GM23248 (cell line): ENCODE measurements around the gene CRTC2. TPM values are rescaled to one million over a fixed set of nuclear protein-coding genes. Genes with fewer than 3 reads are reported as not detected.
"Not testable (repeated sequence)": the region's sequence is repeated elsewhere in the genome, so short reads cannot be mapped to it uniquely, and the experiment has no call there.

ENCODE experiments used
- DNase-seq: peaks from one replicate; pipeline ENCODE4 v3.0.0-alpha.2; 2015
- H2AFZ ChIP-seq: fragments of 200-600 bp; sonication (generic); 2 replicates; pipeline ENCODE4 v1.6.1; 2016; ENCODE audit warnings: antibody characterized with exemption
- H3F3A ChIP-seq: fragments of 200-600 bp; sonication (generic); 2 replicates; pipeline ENCODE4 v1.6.1; 2016; ENCODE audit warnings: mild to moderate bottlenecking, antibody characterized with exemption, mixed run types; ENCODE audit not compliant: insufficient read depth
- H3K27ac ChIP-seq: fragments of 200-600 bp; sonication (generic); 2 replicates; pipeline ENCODE4 v1.5.1; 2016; ENCODE audit warnings: mild to moderate bottlenecking
- H3K27me3 ChIP-seq: fragments of 200-600 bp; sonication (generic); replicated peaks from 2 replicates; pipeline ENCODE4 v1.6.1; 2016; ENCODE audit warnings: mild to moderate bottlenecking; ENCODE audit not compliant: insufficient read depth
- H3K36me3 ChIP-seq: fragments of 200-600 bp; sonication (generic); 2 replicates; pipeline ENCODE4 v1.6.1; 2016; ENCODE audit warnings: low read depth, mild to moderate bottlenecking
- H3K4me1 ChIP-seq: fragments of 200-600 bp; sonication (generic); 2 replicates; pipeline ENCODE4 v1.6.1; 2016; ENCODE audit warnings: mild to moderate bottlenecking; ENCODE audit not compliant: insufficient read depth
- H3K4me2 ChIP-seq: fragments of 200-600 bp; sonication (generic); one replicate; pipeline ENCODE4 v1.6.1; 2016; ENCODE audit warnings: mild to moderate bottlenecking; ENCODE audit not compliant: unreplicated experiment
- H3K4me3 ChIP-seq: fragments of 200-600 bp; sonication (generic); 2 replicates; pipeline ENCODE4 v1.5.1; 2016; ENCODE audit warnings: mild to moderate bottlenecking
- H3K79me2 ChIP-seq: fragments of 200-600 bp; sonication (generic); 2 replicates; pipeline ENCODE4 v1.6.1; 2016; ENCODE audit warnings: mild to moderate bottlenecking; ENCODE audit not compliant: insufficient read depth
- H3K9ac ChIP-seq: fragments of 200-600 bp; sonication (generic); 2 replicates; pipeline ENCODE4 v1.6.1; 2016; ENCODE audit warnings: mild to moderate bottlenecking
- H3K9me2 ChIP-seq: fragments of 200-600 bp; sonication (generic); 2 replicates; pipeline ENCODE4 v1.6.1; 2016; ENCODE audit warnings: mixed run types, mild to moderate bottlenecking, moderate library complexity; ENCODE audit not compliant: insufficient read depth
- H3K9me3 ChIP-seq: fragments of 200-600 bp; sonication (generic); one replicate; pipeline ENCODE4 v1.6.1; 2017; ENCODE audit warnings: low read depth
- H4K20me1 ChIP-seq: fragments of 200-600 bp; sonication (generic); 2 replicates; pipeline ENCODE4 v1.6.0; 2016; ENCODE audit not compliant: insufficient read depth
- EZH2 ChIP-seq: fragments of 200-600 bp; sonication (generic); IDR thresholded peaks from 2 replicates; pipeline ENCODE4 v1.6.1; 2018; ENCODE audit warnings: antibody characterized with exemption, mild to moderate bottlenecking; ENCODE audit not compliant: insufficient read depth, poor library complexity, severe bottlenecking
- EZH2phosphoT487 ChIP-seq: fragments of 200-600 bp; sonication (generic); IDR thresholded peaks from 2 replicates; pipeline ENCODE4 v1.6.1; 2018; ENCODE audit warnings: antibody characterized with exemption, moderate library complexity, mild to moderate bottlenecking, low read depth; ENCODE audit not compliant: insufficient read depth
- WGBS, 2 experiments: methylation state at CpG; one replicate each; pipeline ENCODE4 v1.1.6; 2015 to 2017; ENCODE audit warnings: low lambda C conversion rate in 2 of 2, low coverage in 1 of 2; ENCODE audit errors: missing lambda C conversion rate in 2 of 2; 5-methylcytosine and 5-hydroxymethylcytosine counted together
- in situ Hi-C: fragments of 300-500 bp; cut with MboI; formaldehyde crosslinking; loops from 2 replicates; pipeline ENCODE4 v1.15.0; 2020
- polyA plus RNA-seq: library from polyadenylated mRNA; unstranded; fragments of >200 nt; fragmentation: Nextera tagmentation; extraction: Ambion mirVana; gene quantifications from 2 replicates; pipeline ENCODE4 v1.2.1, GENCODE V29; 2016
- total RNA-seq: library from RNA; depleted of rRNA; stranded (reverse); fragments of >200 nt; shearing (Covaris generic); gene quantifications from 2 replicates; pipeline ENCODE4 v1.2.3, GENCODE V29; 2014

The CRTC2 gene
- total and polyA plus RNA-seq, 2 experiments from 2014 or later = 7.5 to 21.0 TPM

- Histone ChIP-seq H3K36me3 (no peaks in the 10 kb centered on the region), H3K9me3 (no peaks in the 10 kb centered on the region), H3K4me1 (peaks cover 30% of the 10 kb centered on the region), H3F3A (peaks cover 41% of the 10 kb centered on the region), H2AFZ (no peak overlapping the region), H3K9ac (peak overlapping the region; percentile 84; the same call in 1 of the 2 replicates), H3K79me2 (peaks cover 71% of the 10 kb centered on the region), H3K9me2 (no peaks in the 10 kb centered on the region), H3K4me2 (peak overlapping the region; percentile 88), H3K27ac (peak overlapping the region; percentile 16; the same call in 1 of the 2 replicates), H3K4me3 (peak overlapping the region; percentile 96), H3K27me3 (no peaks in the 10 kb centered on the region), H4K20me1 (peaks cover 23% of the 10 kb centered on the region)
- WGBS, 2 experiments = 27 to 28% methylated on average over 4 of the region's 4 CpGs
- in situ Hi-C loops = no loop called here
- TF ChIP-seq EZH2phosphoT487 (no peak), EZH2 (no peak)
- peak; percentile 52 for DNase-seq
Measured at GRCh38 chr1:153919876-153920852, 38.2 kb downstream of the CRTC2 start.

- peaks cover 100% of the 10 kb centered on the region for H3K79me2 ChIP-seq
- H3K4me3 ChIP-seq = no peak overlapping the region
- no peak overlapping the region for H3K27ac ChIP-seq
- H3K9me2 ChIP-seq = no peaks in the 10 kb centered on the region
- H3K4me2 ChIP-seq = no peak overlapping the region
- H3K27me3 ChIP-seq = no peaks in the 10 kb centered on the region
- WGBS, 2 experiments = 86% methylated on average over 4 of the region's 4 CpGs
- peaks cover 26% of the 10 kb centered on the region for H4K20me1 ChIP-seq
- H3F3A ChIP-seq = peaks cover 16% of the 10 kb centered on the region
- no peak overlapping the region for H3K9ac ChIP-seq
- no peaks in the 10 kb centered on the region for H3K36me3 ChIP-seq
- H2AFZ ChIP-seq = no peak overlapping the region
- peaks cover 18% of the 10 kb centered on the region for H3K4me1 ChIP-seq
- no peaks in the 10 kb centered on the region for H3K9me3 ChIP-seq
- in situ Hi-C loops = no loop called here
- TF ChIP-seq EZH2phosphoT487 = no peak
- no peak for TF ChIP-seq EZH2
- DNase-seq = no peak
Measured at GRCh38 chr1:153916297-153916696, 42.1 kb downstream of the CRTC2 start.

GRCh38 chr1:153912349-153912748 is 46.1 kb downstream of the CRTC2 start:
- Histone ChIP-seq H3K9me3 (no peaks in the 10 kb centered on the region), H3K9ac (no peak overlapping the region), H4K20me1 (peaks cover 11% of the 10 kb centered on the region; the same call in 1 of the 2 replicates), H3K79me2 (peaks cover 100% of the 10 kb centered on the region), H3K36me3 (no peaks in the 10 kb centered on the region), H3K27me3 (no peaks in the 10 kb centered on the region), H3F3A (no peaks in the 10 kb centered on the region), H3K9me2 (no peaks in the 10 kb centered on the region), H2AFZ (no peak overlapping the region), H3K27ac (no peak overlapping the region), H3K4me1 (no peaks in the 10 kb centered on the region), H3K4me3 (no peak overlapping the region), H3K4me2 (no peak overlapping the region)
- in situ Hi-C loops = no loop called here
- DNase-seq = no peak
- TF ChIP-seq EZH2phosphoT487 (no peak), EZH2 (no peak)
- WGBS, 2 experiments = 94 to 100% methylated on average over 2 of the region's 2 CpGs

- H3K36me3 ChIP-seq, H3K4me1 ChIP-seq, H3K9ac ChIP-seq, DNase-seq, H2AFZ ChIP-seq, in situ Hi-C loops, H3K27ac ChIP-seq, H3K4me3 ChIP-seq, H3K4me2 ChIP-seq, H3K9me3 ChIP-seq, H3F3A ChIP-seq, H3K27me3 ChIP-seq, H3K9me2 ChIP-seq: not testable (repeated sequence)
- peaks cover 100% of the 10 kb centered on the region for H3K79me2 ChIP-seq
- H4K20me1 ChIP-seq = 0 out of 2 replicates have a peak, but pooled peaks cover 11% of the 10 kb centered on the region
- 96 to 97% methylated on average over 6 of the region's 6 CpGs for WGBS, 2 experiments
Measured at GRCh38 chr1:153910560-153910959, 47.9 kb downstream of the CRTC2 start.
